AG10803 (cell line): Measurements from ENCODE around the gene CRIM1.

Experiments
- DNase-seq: peaks from one replicate; pipeline ENCODE4 v3.0.0; 2010; ENCODE audit warnings: low read depth
- H3K4me3 ChIP-seq: 2 replicates; pipeline ENCODE4 v1.5.1; 2011; ENCODE audit warnings: mild to moderate bottlenecking, low read length, control low read depth
- TF ChIP-seq, protein P1 (sequence below): conservative IDR thresholded peaks from 2 replicates; pipeline ENCODE4 v1.5.1; 2011; ENCODE audit warnings: mild to moderate bottlenecking, low read length, control low read depth, inconsistent platforms

CRIM1 gene

DNA sequence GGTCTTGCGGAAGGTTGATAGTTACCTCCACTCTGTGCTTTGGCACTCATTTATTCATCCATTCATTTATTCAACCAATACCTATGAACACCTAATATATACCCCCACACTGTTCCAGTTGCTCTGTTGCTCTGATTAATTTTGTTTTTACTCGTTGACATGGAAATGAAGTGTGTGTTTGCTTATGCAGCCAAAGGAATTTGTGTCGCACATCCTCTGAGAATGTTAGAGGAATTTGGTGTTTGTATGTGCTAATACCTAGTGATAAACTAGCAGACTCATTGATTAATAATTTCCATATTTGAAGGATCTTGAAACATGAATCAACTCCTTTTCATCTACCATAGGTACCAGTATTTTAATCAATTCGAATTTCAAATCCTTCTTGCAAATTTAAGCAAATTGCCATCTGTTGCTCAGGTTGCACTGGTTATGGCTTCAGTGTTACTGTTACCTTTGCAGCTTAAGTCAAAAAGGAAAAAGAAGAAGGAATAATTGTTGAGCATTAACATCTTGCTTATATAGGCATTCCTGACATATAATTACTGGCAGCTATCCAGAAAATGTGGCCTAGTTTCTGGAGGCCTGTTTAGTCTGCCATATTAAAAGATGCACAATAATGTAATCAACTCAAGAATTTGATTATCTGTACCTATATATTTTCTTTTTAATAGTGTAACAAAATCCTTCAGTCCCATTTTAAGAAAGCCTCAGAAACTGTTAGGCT is 25.7 kb upstream of the CRIM1 start:
- peak; percentile 93 for DNase-seq
- H3K4me3 ChIP-seq: no peak overlapping the region
- TF ChIP-seq, protein P1, sequence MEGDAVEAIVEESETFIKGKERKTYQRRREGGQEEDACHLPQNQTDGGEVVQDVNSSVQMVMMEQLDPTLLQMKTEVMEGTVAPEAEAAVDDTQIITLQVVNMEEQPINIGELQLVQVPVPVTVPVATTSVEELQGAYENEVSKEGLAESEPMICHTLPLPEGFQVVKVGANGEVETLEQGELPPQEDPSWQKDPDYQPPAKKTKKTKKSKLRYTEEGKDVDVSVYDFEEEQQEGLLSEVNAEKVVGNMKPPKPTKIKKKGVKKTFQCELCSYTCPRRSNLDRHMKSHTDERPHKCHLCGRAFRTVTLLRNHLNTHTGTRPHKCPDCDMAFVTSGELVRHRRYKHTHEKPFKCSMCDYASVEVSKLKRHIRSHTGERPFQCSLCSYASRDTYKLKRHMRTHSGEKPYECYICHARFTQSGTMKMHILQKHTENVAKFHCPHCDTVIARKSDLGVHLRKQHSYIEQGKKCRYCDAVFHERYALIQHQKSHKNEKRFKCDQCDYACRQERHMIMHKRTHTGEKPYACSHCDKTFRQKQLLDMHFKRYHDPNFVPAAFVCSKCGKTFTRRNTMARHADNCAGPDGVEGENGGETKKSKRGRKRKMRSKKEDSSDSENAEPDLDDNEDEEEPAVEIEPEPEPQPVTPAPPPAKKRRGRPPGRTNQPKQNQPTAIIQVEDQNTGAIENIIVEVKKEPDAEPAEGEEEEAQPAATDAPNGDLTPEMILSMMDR: no peak

DNA sequence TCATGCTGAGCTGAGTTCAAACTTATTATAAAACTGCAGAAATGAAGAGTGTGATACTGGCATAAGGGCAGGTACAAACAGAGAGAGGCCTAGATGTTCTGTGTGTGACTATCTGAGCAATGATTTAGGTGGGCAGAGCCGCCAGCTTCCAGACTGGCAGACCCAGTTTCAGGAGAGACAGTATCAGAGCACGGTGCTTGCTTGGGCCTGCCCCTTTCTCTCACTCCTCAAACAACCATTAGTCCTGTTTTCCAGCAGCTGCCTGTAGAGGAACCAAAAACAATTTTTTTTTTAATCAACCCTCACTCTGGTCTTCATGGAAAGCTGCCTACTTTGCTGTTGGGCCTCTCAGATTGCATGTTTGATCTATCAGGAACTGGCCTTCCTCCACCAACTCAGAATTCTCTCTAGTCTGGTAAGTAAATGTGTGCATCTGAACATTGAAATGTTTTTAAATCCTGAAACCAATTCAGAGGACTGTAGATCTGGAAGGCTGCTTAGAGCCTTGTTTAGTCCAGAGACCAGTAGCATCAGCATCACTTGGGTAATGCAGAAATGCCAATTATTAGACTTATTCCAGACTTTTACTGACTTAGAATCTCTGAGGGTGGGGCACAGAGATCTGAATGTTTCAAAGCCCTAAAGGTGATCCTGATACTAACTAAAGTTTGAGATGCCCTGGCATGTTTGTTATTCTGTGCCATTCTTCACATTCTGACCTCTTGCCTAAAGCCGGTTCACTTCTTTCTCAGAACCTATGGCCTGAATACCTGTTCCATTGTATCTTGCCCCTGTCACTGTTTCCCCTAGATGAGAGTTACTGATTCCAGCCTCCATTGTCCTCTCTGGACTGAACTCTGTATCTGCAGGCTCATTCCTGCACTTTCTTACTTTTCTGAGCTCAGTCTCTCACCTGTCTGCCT is 24.8 kb upstream of the CRIM1 start:
- TF ChIP-seq, protein P1: no peak
- peak; percentile 60 for DNase-seq
- no peak overlapping the region for H3K4me3 ChIP-seq

DNA sequence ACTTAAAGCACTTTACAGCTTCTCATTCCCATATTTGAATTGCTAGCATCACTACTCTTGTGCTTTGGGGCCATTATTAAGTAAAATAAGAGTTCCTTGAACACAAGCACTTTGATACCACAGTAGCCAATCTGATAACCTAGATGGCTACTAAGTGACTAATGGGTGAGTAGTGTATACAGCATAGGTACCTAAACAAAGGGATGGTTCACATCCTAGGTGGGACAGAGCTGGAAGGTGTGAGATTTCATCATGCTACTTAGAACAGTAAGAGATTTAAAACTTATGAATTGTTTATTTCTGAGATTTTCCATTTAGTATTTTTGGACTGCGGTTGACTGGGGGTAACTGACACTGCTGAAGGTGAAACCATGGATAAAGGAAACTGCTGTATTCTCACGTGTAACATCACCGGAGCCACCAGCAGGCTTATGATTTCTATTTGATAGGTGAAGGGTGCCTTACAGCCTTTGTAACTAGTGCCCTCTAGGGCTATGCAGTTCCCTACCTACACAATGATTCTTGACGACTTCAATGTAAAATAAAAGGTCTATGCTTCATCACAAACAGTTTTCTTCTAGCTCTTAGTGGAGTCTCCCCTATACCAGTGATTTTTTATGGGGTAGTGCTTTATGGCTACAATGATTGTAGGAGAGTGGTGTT is 22.1 kb upstream of the CRIM1 start:
- TF ChIP-seq, protein P1: no peak
- no peak for DNase-seq
- no peak overlapping the region for H3K4me3 ChIP-seq

DNA sequence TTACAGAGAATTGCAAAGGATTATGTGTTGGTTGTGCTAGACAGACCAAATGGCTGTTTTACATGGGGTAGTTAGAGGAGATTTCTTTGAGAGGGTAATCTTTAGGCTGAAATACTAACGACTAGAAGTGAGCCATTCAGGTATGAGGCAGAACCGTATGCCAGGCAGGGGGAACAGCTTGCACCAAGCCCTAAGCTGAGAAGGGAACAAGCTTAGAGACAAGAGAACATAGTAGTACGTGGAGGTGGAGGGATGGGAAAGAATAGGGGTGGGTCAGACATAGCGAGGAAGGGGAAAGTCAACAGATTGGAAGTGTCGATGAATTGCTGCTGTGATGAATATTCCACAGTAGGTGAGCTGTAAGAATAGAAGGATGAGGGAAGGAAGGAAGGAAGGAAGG is 20.0 kb upstream of the CRIM1 start:
- TF ChIP-seq, protein P1: no peak
- no peak for DNase-seq

DNA sequence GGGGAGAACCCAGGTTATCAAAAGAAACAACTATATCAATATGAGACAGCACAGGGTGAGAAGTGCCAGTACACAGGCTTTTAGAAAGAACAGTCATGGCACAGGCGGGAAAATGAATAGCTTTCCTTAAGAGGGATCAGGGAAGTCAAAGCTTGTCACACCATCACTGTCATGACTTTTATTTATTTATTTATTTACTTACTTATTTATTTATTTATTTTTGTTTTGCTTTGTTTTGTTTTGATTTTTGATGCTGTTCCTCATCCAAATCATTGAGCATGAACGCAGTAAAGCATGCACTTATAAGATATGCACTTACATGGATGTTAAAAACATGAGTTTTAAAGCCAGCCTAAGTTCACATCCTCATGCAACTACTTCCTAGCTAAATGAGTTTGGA is 19.3 kb upstream of the CRIM1 start:
- TF ChIP-seq, protein P1: no peak
- no peak for DNase-seq
- H3K4me3 ChIP-seq: no peak overlapping the region

More for the DNA sequence above, 20.0 kb upstream of the CRIM1 start:
- no peak overlapping the region for H3K4me3 ChIP-seq

DNA sequence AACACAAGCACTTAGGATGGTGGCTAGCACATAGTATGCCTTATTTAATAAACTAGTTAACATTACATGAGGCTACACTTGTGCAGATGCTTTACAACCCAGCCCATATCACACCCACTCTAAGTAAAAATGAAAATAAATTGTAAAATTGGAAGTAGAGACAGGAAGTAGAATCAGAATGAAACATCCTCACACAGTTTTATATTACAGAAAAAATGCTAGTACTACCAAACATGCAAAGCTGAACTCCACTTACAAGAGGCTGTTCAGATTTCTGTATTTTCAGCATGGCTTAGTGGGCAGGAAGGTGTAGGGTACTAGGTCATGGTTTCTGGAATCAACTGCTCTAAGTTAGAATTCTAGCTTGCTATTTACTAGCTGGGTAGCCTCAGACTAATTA is 18.2 kb upstream of the CRIM1 start:
- TF ChIP-seq, protein P1: no peak
- no peak overlapping the region for H3K4me3 ChIP-seq
- DNase-seq: no peak
